HepG2 (cell line): Measurements from ENCODE around the gene SPNS3. TPM values are rescaled to one million over a fixed set of nuclear protein-coding genes. Genes with fewer than 3 reads are reported as not detected.

Experiments used
- ARNT ChIP-seq: fragments of 450-650 bp; IDR thresholded peaks from 2 replicates; pipeline ENCODE4 v1.6.1; 2017
- EEA1 ChIP-seq: sonication (generic); formaldehyde crosslinking; IDR thresholded peaks from 2 replicates; pipeline ENCODE4 v1.5.1; 2020; ENCODE audit warnings: mild to moderate bottlenecking, missing genetic modification reagents, borderline replicate concordance
- FOXC1 ChIP-seq: sonication (generic); formaldehyde crosslinking; IDR thresholded peaks from 2 replicates; pipeline ENCODE4 v1.8.0; 2022; ENCODE audit warnings: mild to moderate bottlenecking, missing genetic modification reagents, borderline replicate concordance
- GATAD1 ChIP-seq: IDR thresholded peaks from 2 replicates; pipeline ENCODE4 v1.6.1; 2016; ENCODE audit warnings: missing genetic modification reagents, missing compliant biosample characterization
- IRF2 ChIP-seq: IDR thresholded peaks from 2 replicates; pipeline ENCODE4 v1.6.1; 2018; ENCODE audit warnings: missing genetic modification reagents, missing compliant biosample characterization
- NONO ChIP-seq, 2 experiments: fragments of 450-650 bp in 1 of 2; sonication (generic) in 1 of 2; formaldehyde crosslinking in 1 of 2; IDR thresholded peaks in 1 of 2; conservative IDR thresholded peaks in 1 of 2; 2 replicates each; pipeline versions ENCODE4 v1.6.1 to v1.8.0; 2017 to 2022; ENCODE audit warnings: mild to moderate bottlenecking in 1 of 2, missing genetic modification reagents in 1 of 2, moderate library complexity in 1 of 2
- NR0B2 ChIP-seq: sonication (generic); formaldehyde crosslinking; IDR thresholded peaks from 2 replicates; pipeline ENCODE4 v1.4.0; 2020; ENCODE audit warnings: mild to moderate bottlenecking, missing genetic modification reagents
- POLR2AphosphoS2 ChIP-seq: IDR thresholded peaks from 2 replicates; pipeline ENCODE4 v1.6.1; 2011; ENCODE audit warnings: low read depth, low read length, improper control_type of control experiment
- RBAK ChIP-seq: sonication (generic); formaldehyde crosslinking; IDR thresholded peaks from 2 replicates; pipeline ENCODE4 v1.5.1; 2020; ENCODE audit warnings: mild to moderate bottlenecking, missing genetic modification reagents
- SKI ChIP-seq: fragments of 450-650 bp; IDR thresholded peaks from one replicate; pipeline ENCODE4 v1.6.1; 2018; ENCODE audit warnings: mild to moderate bottlenecking; ENCODE audit not compliant: partially characterized antibody
- SOX6 ChIP-seq, 2 experiments: fragments of 450-650 bp in 1 of 2; sonication (generic) in 1 of 2; formaldehyde crosslinking in 1 of 2; IDR thresholded peaks; 2 replicates each; pipeline versions ENCODE4 v1.4.0 to v1.6.1; 2017 to 2020; ENCODE audit warnings: antibody characterized with exemption in 1 of 2, mild to moderate bottlenecking in 1 of 2, missing genetic modification reagents in 1 of 2
- TRIM24 ChIP-seq: sonication (generic); formaldehyde crosslinking; IDR thresholded peaks from 2 replicates; pipeline ENCODE4 v1.8.0; 2022; ENCODE audit warnings: mild to moderate bottlenecking, missing genetic modification reagents
- ZFP36L1 ChIP-seq: sonication (generic); formaldehyde crosslinking; IDR thresholded peaks from 2 replicates; pipeline ENCODE4 v1.8.0; 2022; ENCODE audit warnings: mild to moderate bottlenecking, missing genetic modification reagents, moderate library complexity
- ZFP62 ChIP-seq: sonication (generic); formaldehyde crosslinking; IDR thresholded peaks from 2 replicates; pipeline ENCODE4 v1.4.0; 2020; ENCODE audit warnings: missing genetic modification reagents
- ZMAT5 ChIP-seq: sonication (generic); formaldehyde crosslinking; IDR thresholded peaks from 2 replicates; pipeline ENCODE4 v1.5.0; 2020; ENCODE audit warnings: mild to moderate bottlenecking, low read depth, missing genetic modification reagents, borderline replicate concordance
- ZNF143 ChIP-seq: sonication (generic); formaldehyde crosslinking; IDR thresholded peaks from 2 replicates; pipeline ENCODE4 v1.4.0; 2020; ENCODE audit warnings: missing genetic modification reagents
- ZNF530 ChIP-seq: sonication (generic); formaldehyde crosslinking; IDR thresholded peaks from 2 replicates; pipeline ENCODE4 v1.5.0; 2020; ENCODE audit warnings: low read depth, mild to moderate bottlenecking, missing genetic modification reagents
- ZNF691 ChIP-seq: sonication (generic); formaldehyde crosslinking; IDR thresholded peaks from 2 replicates; pipeline ENCODE4 v1.4.0; 2020; ENCODE audit warnings: missing genetic modification reagents, low read depth, mild to moderate bottlenecking, borderline replicate concordance
- ZNF737 ChIP-seq: sonication (generic); formaldehyde crosslinking; IDR thresholded peaks from 2 replicates; pipeline ENCODE4 v1.5.0; 2020; ENCODE audit warnings: missing genetic modification reagents, mild to moderate bottlenecking, borderline replicate concordance
- ZNF83 ChIP-seq: sonication (generic); formaldehyde crosslinking; IDR thresholded peaks from 2 replicates; pipeline ENCODE4 v1.4.0; 2020; ENCODE audit warnings: missing genetic modification reagents, mild to moderate bottlenecking, borderline replicate concordance
- polyA plus RNA-seq, 8 experiments: library from polyadenylated mRNA; depleted of rRNA in 3 of 8; stranded (reverse) in 7 of 8; unstranded in 1 of 8; fragments of >200 nt; fragmentation: Illumina TruSeq in 4 of 8; extraction: Trizol in 4 of 8; gene quantifications; 2 replicates each; pipeline versions ENCODE4 v1.2.1 to v1.2.3, GENCODE V29; 2011 to 2016; ENCODE audit warnings: low read depth in 4 of 8, missing spikeins in 1 of 8, mixed read lengths in 1 of 8; ENCODE audit not compliant: insufficient read depth in 1 of 8
- total RNA-seq, 5 experiments: library from RNA; depleted of rRNA; stranded (reverse); fragments of >200 nt; fragmentation: Illumina TruSeq; extraction: Trizol; gene quantifications; 2 replicates each; pipeline ENCODE4 v1.2.3, GENCODE V29; 2016; ENCODE audit warnings: low read depth in 1 of 5
- TF ChIP-seq, protein P1 (sequence below): sonication (generic); formaldehyde crosslinking; IDR thresholded peaks from 2 replicates; pipeline ENCODE4 v1.4.0; 2020; ENCODE audit warnings: missing genetic modification reagents, mild to moderate bottlenecking, borderline replicate concordance
- TF ChIP-seq, protein P2 (sequence below): sonication (generic); formaldehyde crosslinking; IDR thresholded peaks from 2 replicates; pipeline ENCODE4 v1.8.0; 2022; ENCODE audit warnings: low read depth, missing genetic modification reagents
- TF ChIP-seq, protein P3 (sequence below): sonication (generic); formaldehyde crosslinking; IDR thresholded peaks from 2 replicates; pipeline ENCODE4 v1.5.0; 2020; ENCODE audit warnings: missing genetic modification reagents

SPNS3 gene
- total and polyA plus RNA-seq, 2 of the 13 experiments (the other 11 are each of a cell fraction or from before 2014, with no cell fraction given) = not detected

DNA sequence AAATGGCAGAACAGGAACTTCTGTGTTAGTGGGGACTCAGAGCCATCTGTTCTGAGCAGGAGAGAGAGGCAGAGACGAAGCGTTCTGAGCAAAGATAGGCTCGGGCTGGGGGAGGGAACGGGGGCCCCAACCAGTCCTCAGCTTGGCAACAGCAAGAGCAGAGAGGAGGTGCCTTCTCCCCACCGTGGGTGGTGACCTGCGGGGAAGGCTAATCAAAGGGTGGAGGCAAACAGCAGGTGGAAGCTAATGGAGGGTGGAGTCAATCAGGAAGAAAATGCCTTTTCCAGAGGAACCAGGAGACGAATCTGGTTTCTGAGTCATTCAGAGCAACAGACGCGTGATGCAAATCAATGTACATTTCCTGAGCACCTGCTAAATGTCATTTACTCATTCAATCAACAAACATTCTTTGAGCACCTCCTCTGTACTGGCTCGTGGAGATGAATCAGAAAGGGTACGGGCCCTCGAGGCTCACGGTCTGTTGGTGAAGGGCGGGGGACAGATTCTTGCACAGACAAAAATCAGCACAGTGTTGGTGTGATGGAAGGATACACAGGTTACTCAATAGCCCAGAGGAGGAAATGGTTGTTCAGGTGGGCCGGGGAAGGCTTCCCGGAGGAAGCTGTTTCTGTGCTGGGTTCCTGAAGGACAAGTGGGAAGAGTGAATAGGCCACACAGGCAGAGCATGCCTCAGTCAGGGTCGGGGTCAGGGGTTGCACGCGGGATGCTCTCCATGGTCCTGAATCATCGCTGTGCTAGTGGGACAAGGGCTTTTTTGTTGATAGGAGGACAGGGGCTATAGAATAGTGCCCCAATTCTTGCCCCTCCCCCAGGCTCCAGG lies 59.2 kb downstream of the SPNS3 start (continued):
- TF ChIP-seq, protein P1, sequence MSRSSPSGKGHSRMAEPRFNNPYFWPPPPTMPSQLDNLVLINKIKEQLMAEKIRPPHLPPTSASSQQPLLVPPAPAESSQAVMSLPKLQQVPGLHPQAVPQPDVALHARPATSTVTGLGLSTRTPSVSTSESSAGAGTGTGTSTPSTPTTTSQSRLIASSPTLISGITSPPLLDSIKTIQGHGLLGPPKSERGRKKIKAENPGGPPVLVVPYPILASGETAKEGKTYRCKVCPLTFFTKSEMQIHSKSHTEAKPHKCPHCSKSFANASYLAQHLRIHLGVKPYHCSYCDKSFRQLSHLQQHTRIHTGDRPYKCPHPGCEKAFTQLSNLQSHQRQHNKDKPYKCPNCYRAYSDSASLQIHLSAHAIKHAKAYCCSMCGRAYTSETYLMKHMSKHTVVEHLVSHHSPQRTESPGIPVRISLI (CRISPR knock-in tag) = peak; percentile 55; the same call in 1 of the 2 replicates
- TF ChIP-seq ZNF83 (CRISPR knock-in tag) (peak; percentile 75; the same call in 1 of the 2 replicates), EEA1 (CRISPR knock-in tag) (0 out of 2 replicates have a peak, but pooled peaks have one; percentile 45), ZMAT5 (CRISPR knock-in tag) (no peak), POLR2AphosphoS2 (no peak), ZNF691 (CRISPR knock-in tag) (peak; percentile 39; the same call in 1 of the 2 replicates), ARNT (no peak), ZNF143 (CRISPR knock-in tag) (no peak), SKI (no peak), TRIM24 (CRISPR knock-in tag) (no peak), IRF2 (CRISPR knock-in tag) (peak; percentile 78; the same call in 1 of the 2 replicates), GATAD1 (CRISPR knock-in tag) (peak; percentile 68), RBAK (CRISPR knock-in tag) (no peak), SOX6 (IDR thresholded peaks at IDR 0.05) (no peak), SOX6 (CRISPR knock-in tag; IDR thresholded peaks at IDR 0.05) (no peak), ZNF737 (peak; percentile 48; the same call in 1 of the 2 replicates), FOXC1 (peak; percentile 88; the same call in 1 of the 2 replicates), NONO (IDR thresholded peaks at IDR 0.05) (no peak), NONO (CRISPR knock-in tag; conservative IDR thresholded peaks at IDR 0.05) (no peak), ZFP62 (no peak), NR0B2 (CRISPR knock-in tag) (peak; percentile 85), ZFP36L1 (0 out of 2 replicates have a peak, but pooled peaks have one; percentile 36), ZNF530 (CRISPR knock-in tag) (peak; percentile 80; the same call in 1 of the 2 replicates)
- TF ChIP-seq, protein P2, sequence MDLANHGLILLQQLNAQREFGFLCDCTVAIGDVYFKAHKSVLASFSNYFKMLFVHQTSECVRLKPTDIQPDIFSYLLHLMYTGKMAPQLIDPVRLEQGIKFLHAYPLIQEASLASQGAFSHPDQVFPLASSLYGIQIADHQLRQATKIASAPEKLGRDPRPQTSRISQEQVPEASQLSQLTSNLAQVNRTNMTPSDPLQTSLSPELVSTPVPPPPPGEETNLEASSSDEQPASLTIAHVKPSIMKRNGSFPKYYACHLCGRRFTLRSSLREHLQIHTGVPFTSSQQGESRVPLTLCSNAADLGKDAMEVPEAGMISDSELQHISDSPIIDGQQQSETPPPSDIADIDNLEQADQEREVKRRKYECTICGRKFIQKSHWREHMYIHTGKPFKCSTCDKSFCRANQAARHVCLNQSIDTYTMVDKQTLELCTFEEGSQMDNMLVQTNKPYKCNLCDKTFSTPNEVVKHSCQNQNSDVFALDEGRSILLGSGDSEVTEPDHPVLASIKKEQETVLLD = no peak
- TF ChIP-seq, protein P3, sequence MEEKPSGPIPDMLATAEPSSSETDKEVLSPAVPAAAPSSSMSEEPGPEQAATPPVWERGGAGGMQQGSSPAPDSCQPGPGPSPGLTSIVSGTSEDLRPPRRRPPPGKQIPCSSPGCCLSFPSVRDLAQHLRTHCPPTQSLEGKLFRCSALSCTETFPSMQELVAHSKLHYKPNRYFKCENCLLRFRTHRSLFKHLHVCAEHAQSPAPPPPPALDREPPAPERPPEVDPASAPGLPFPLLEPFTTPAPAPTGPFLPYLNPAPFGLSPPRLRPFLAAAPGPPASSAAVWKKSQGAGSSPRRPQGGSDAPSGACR = no peak
